Stomach (tissue), 4 donors: ENCODE measurements around the gene SRSF6.

Experiments
- EP300 ChIP-seq: sonication (generic); formaldehyde crosslinking; IDR thresholded peaks from one replicate; pipeline ENCODE4 v1.6.1; 2017; ENCODE audit warnings: antibody characterized with exemption
- POLR2A ChIP-seq, 4 donors: fragments of 450-650 bp; IDR thresholded peaks; one replicate each; pipeline ENCODE4 v1.6.1; 2016; ENCODE audit warnings: antibody characterized with exemption in 4 of 4, control low read depth in 2 of 4, mild to moderate bottlenecking in 1 of 4, moderate library complexity in 1 of 4
- POLR2AphosphoS5 ChIP-seq, 3 donors: sonication (generic); formaldehyde crosslinking; IDR thresholded peaks; one replicate each; pipeline ENCODE4 v1.6.1; 2016; ENCODE audit warnings: antibody characterized with exemption in 3 of 3
- TF ChIP-seq, protein P1 (sequence below), 7 experiments: fragments of 450-650 bp in 4 of 7; fragments of 200-600 bp in 3 of 7; sonication (generic) in 3 of 7; IDR thresholded peaks; one replicate each; pipeline ENCODE4 v1.5.1; 2016 to 2019; ENCODE audit warnings: antibody characterized with exemption in 7 of 7, control low read depth in 2 of 7, mild to moderate bottlenecking in 1 of 7

DNA sequence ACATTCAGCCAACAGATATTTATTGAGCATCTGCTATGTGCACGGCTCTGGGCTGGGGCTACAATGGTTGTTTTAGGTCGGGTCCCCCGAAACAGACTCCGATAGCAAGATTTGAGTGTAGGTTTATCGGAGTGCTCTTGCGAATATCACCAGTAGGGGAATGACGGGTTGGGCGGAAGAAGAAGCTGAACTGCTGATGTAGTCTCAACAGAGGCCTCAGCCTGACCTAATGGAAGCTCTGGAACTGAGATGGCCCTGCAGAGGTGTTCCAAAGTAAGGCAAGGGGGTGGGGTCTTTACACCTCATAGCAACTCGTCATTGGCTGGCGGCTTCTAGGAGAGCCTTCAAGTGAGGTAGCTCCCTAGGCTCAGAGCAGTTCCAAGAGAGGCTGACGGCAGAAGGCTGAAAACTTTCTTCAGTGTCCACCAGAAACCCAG lies 50.9 kb downstream of the SRSF6 start:
- TF ChIP-seq, protein P1, sequence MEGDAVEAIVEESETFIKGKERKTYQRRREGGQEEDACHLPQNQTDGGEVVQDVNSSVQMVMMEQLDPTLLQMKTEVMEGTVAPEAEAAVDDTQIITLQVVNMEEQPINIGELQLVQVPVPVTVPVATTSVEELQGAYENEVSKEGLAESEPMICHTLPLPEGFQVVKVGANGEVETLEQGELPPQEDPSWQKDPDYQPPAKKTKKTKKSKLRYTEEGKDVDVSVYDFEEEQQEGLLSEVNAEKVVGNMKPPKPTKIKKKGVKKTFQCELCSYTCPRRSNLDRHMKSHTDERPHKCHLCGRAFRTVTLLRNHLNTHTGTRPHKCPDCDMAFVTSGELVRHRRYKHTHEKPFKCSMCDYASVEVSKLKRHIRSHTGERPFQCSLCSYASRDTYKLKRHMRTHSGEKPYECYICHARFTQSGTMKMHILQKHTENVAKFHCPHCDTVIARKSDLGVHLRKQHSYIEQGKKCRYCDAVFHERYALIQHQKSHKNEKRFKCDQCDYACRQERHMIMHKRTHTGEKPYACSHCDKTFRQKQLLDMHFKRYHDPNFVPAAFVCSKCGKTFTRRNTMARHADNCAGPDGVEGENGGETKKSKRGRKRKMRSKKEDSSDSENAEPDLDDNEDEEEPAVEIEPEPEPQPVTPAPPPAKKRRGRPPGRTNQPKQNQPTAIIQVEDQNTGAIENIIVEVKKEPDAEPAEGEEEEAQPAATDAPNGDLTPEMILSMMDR (IDR thresholded peaks at IDR 0.05): no peak
- TF ChIP-seq POLR2A (IDR thresholded peaks at IDR 0.05): no peak
- TF ChIP-seq POLR2AphosphoS5 (IDR thresholded peaks at IDR 0.05): no peak
- TF ChIP-seq EP300: no peak
